SK-N-SH (cell line): ENCODE data around the gene COL4A2. TPM values are rescaled to one million over a fixed set of nuclear protein-coding genes. Genes with fewer than 3 reads are reported as not detected.

Experiments
- CTCF ChIA-PET: fragments of 300-600, 350-600 bp; formaldehyde crosslinking; extraction: SDS; loops from one replicate; lab custom pipeline; 2021; lab: Yijun Ruan, JAX
- POLR2A ChIA-PET: fragments of 350-600 bp; sonication (Branson Sonifier 250); formaldehyde crosslinking; extraction: SDS; loops from one replicate; lab custom pipeline; 2020; ENCODE audit warnings: antibody characterized with exemption, inconsistent platforms; lab: Yijun Ruan, JAX
- DNase-seq: peaks from one replicate; pipeline ENCODE4 v3.0.0; 2012
- H2AFZ ChIP-seq: fragments of 200-600 bp; sonication (generic); 2 replicates; pipeline ENCODE4 v1.8.1; 2016; ENCODE audit warnings: antibody characterized with exemption, mild to moderate bottlenecking, low read depth
- H3F3A ChIP-seq: fragments of 200-600 bp; sonication (generic); replicated peaks from 2 replicates; pipeline ENCODE3; 2016; ENCODE audit warnings: antibody characterized with exemption, mild to moderate bottlenecking; ENCODE audit not compliant: insufficient read depth
- H3K27ac ChIP-seq, 2 experiments: fragments of 200-500 bp in 1 of 2; fragments of 200-600 bp in 1 of 2; sonication (Bioruptor generic) in 1 of 2; sonication (generic), shearing (Covaris generic) in 1 of 2; 2 replicates each; pipeline versions ENCODE4 v1.5.1 to v1.6.1; 2014 to 2016; ENCODE audit warnings: low read depth in 2 of 2, inconsistent platforms in 1 of 2, low read length in 1 of 2, mild to moderate bottlenecking in 1 of 2, mixed read lengths in 1 of 2
- H3K27me3 ChIP-seq: fragments of 200-600 bp; sonication (generic), shearing (Covaris generic); 2 replicates; pipeline ENCODE4 v1.6.1; 2016; ENCODE audit warnings: mixed run types; ENCODE audit not compliant: insufficient read depth
- H3K36me3 ChIP-seq, 2 experiments: fragments of 200-500 bp in 1 of 2; fragments of 200-600 bp in 1 of 2; sonication (Bioruptor generic) in 1 of 2; sonication (generic) in 1 of 2; replicated peaks in 1 of 2; 2 replicates each; pipeline versions ENCODE3 to v1.5.1; 2014 to 2016; ENCODE audit warnings: low read length in 1 of 2, mild to moderate bottlenecking in 1 of 2; ENCODE audit not compliant: insufficient read depth in 2 of 2, control insufficient read depth in 1 of 2
- H3K4me1 ChIP-seq, 2 experiments: fragments of 200-500 bp in 1 of 2; fragments of 200-600 bp in 1 of 2; sonication (Bioruptor generic) in 1 of 2; sonication (generic), shearing (Covaris generic) in 1 of 2; 2 replicates each; pipeline versions ENCODE4 v1.5.1 to v1.6.1; 2014 to 2016; ENCODE audit warnings: low read depth in 1 of 2, low read length in 1 of 2, mixed run types in 1 of 2; ENCODE audit not compliant: insufficient read depth in 2 of 2, control insufficient read depth in 1 of 2
- H3K4me2 ChIP-seq: fragments of 200-600 bp; sonication (generic), shearing (Covaris generic); 2 replicates; pipeline ENCODE4 v1.6.1; 2017; ENCODE audit warnings: mixed run types
- H3K4me3 ChIP-seq, 2 experiments: fragments of 200-500 bp in 1 of 2; fragments of 200-600 bp in 1 of 2; sonication (Bioruptor generic) in 1 of 2; sonication (generic), shearing (Covaris generic) in 1 of 2; 2 replicates each; pipeline versions ENCODE4 v1.5.1 to v1.8.1; 2014 to 2016; ENCODE audit warnings: low read depth in 2 of 2, inconsistent platforms in 1 of 2, low read length in 1 of 2, mild to moderate bottlenecking in 1 of 2, mixed read lengths in 1 of 2, moderate library complexity in 1 of 2
- H3K79me2 ChIP-seq: fragments of 200-600 bp; sonication (generic); 2 replicates; pipeline ENCODE4 v1.8.1; 2017; ENCODE audit warnings: mild to moderate bottlenecking; ENCODE audit not compliant: insufficient read depth
- H3K9ac ChIP-seq: fragments of 200-600 bp; sonication (generic); 2 replicates; pipeline ENCODE4 v1.6.1; 2017; ENCODE audit warnings: mixed run types
- H3K9me2 ChIP-seq: fragments of 200-600 bp; sonication (generic); 2 replicates; pipeline ENCODE4 v1.6.1; 2017; ENCODE audit warnings: mixed run types
- H3K9me3 ChIP-seq: fragments of 200-600 bp; sonication (generic); 2 replicates; pipeline ENCODE4 v1.6.1; 2017; ENCODE audit warnings: mixed run types, mild to moderate bottlenecking, moderate library complexity
- H4K20me1 ChIP-seq: fragments of 200-600 bp; sonication (generic); 2 replicates; pipeline ENCODE4 v1.6.1; 2017; ENCODE audit warnings: mild to moderate bottlenecking, mixed run types; ENCODE audit not compliant: insufficient read depth
- CTCF ChIP-seq: fragments of 200-600 bp; sonication (generic); IDR thresholded peaks from 2 replicates; pipeline ENCODE4 v1.6.1; 2017; ENCODE audit warnings: antibody characterized with exemption, mild to moderate bottlenecking, moderate library complexity
- FOSL2 ChIP-seq: IDR thresholded peaks from 2 replicates; pipeline ENCODE4 v1.4.0; 2012; ENCODE audit warnings: low read depth, mild to moderate bottlenecking, moderate library complexity, borderline replicate concordance
- FOXJ3 ChIP-seq: sonication (generic); formaldehyde crosslinking; IDR thresholded peaks from 2 replicates; pipeline ENCODE4 v1.5.1; 2020; ENCODE audit warnings: mild to moderate bottlenecking, missing genetic modification reagents
- GABPA ChIP-seq: IDR thresholded peaks from 2 replicates; pipeline ENCODE4 v1.4.0; 2012; ENCODE audit warnings: low read depth, mild to moderate bottlenecking
- GATA2 ChIP-seq: sonication (generic); formaldehyde crosslinking; IDR thresholded peaks from 2 replicates; pipeline ENCODE4 v1.5.0; 2020; ENCODE audit warnings: mild to moderate bottlenecking, missing genetic modification reagents
- JUND ChIP-seq: IDR thresholded peaks from 2 replicates; pipeline ENCODE4 v1.4.0; 2012
- PBX3 ChIP-seq: IDR thresholded peaks from 2 replicates; pipeline ENCODE4; 2012
- RFX5 ChIP-seq: IDR thresholded peaks from 2 replicates; pipeline ENCODE4 v1.6.1; 2012; ENCODE audit warnings: mild to moderate bottlenecking, improper control_type of control experiment, low read length
- RXRA ChIP-seq: IDR thresholded peaks from 2 replicates; pipeline ENCODE4 v1.4.0; 2012; ENCODE audit warnings: low read depth, mild to moderate bottlenecking, borderline replicate concordance
- TCF12 ChIP-seq: IDR thresholded peaks from 2 replicates; pipeline ENCODE4 v1.4.0; 2012
- USF2 ChIP-seq: fragments of 150-350 bp; IDR thresholded peaks from 2 replicates; pipeline ENCODE4 v1.6.1; 2017; ENCODE audit warnings: antibody characterized with exemption, low read length, low read depth, borderline replicate concordance
- YY1 ChIP-seq: IDR thresholded peaks from 2 replicates; pipeline ENCODE4 v1.4.0; 2012; ENCODE audit warnings: low read depth, mild to moderate bottlenecking
- WGBS: methylation state at CpG from one replicate; pipeline ENCODE4 v1.1.6; 2017; ENCODE audit warnings: low lambda C conversion rate; 5-methylcytosine and 5-hydroxymethylcytosine counted together
- polyA plus RNA-seq, 3 experiments: library from polyadenylated mRNA; depleted of rRNA; stranded (reverse); fragments of >200 nt; gene quantifications; 2 replicates each; pipeline ENCODE4 v1.2.3, GENCODE V29; 2012
- TF ChIP-seq, protein P1 (sequence below): IDR thresholded peaks from 2 replicates; pipeline ENCODE4 v1.4.0; 2012; ENCODE audit warnings: low read depth, borderline replicate concordance
- TF ChIP-seq, protein P2 (sequence below): IDR thresholded peaks from 2 replicates; pipeline ENCODE4 v1.6.1; 2012; ENCODE audit warnings: mild to moderate bottlenecking, low read depth, low read length, moderate library complexity

Gene COL4A2
- polyA plus RNA-seq, 1 of the 3 experiments (the other 2 are of a cell fraction): 137 TPM

- ChIA-PET CTCF (interaction anchor here (0.8 to 2.0 kb wide), 5 partner anchors 10 to 46 kb away, joined by 3 to 7 read pairs (median 3); no protein-coding TSS in a partner anchor), POLR2A (interaction anchor here (1.0 kb wide), 1 partner anchor 58 kb away, joined by 3 read pairs; no protein-coding TSS in a partner anchor)
- Histone ChIP-seq H3K27ac (peak overlapping the region in 1 of 2 experiments; percentile 50; a peak in 2 of 4 replicates), H3K4me1 (peaks cover 23 to 71% of the 10 kb centered on the region in 2 experiments; a peak in 3 of 4 replicates), H3K27me3 (no peaks in the 10 kb centered on the region), H3K79me2 (peaks cover 90% of the 10 kb centered on the region), H3F3A (peaks cover 37% of the 10 kb centered on the region), H3K9me3 (no peaks in the 10 kb centered on the region), H3K4me3 (no peak overlapping the region), H3K9me2 (no peaks in the 10 kb centered on the region), H3K9ac (no peak overlapping the region), H3K4me2 (no peak overlapping the region; the same call in 1 of the 2 replicates), H2AFZ (no peak overlapping the region), H4K20me1 (no peaks in the 10 kb centered on the region), H3K36me3 (peaks cover 0 to 6% of the 10 kb centered on the region in 2 experiments)
- DNase-seq: no peak
- TF ChIP-seq FOSL2 (peak; percentile 42; the same call in 1 of the 2 replicates), YY1 (peak; percentile 62; the same call in 1 of the 2 replicates), USF2 (no peak), FOXJ3 (CRISPR knock-in tag) (no peak), TCF12 (peak; percentile 50), CTCF (peak; percentile 35; the same call in 1 of the 2 replicates), GABPA (no peak), PBX3 (0 out of 2 replicates have a peak, but pooled peaks have one; percentile 6), JUND (peak; percentile 15; the same call in 1 of the 2 replicates), RFX5 (no peak), RXRA (0 out of 2 replicates have a peak, but pooled peaks have one; percentile 11), GATA2 (CRISPR knock-in tag) (no peak)
- TF ChIP-seq, protein P1, sequence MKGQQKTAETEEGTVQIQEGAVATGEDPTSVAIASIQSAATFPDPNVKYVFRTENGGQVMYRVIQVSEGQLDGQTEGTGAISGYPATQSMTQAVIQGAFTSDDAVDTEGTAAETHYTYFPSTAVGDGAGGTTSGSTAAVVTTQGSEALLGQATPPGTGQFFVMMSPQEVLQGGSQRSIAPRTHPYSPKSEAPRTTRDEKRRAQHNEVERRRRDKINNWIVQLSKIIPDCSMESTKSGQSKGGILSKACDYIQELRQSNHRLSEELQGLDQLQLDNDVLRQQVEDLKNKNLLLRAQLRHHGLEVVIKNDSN: no peak
- TF ChIP-seq, protein P2, sequence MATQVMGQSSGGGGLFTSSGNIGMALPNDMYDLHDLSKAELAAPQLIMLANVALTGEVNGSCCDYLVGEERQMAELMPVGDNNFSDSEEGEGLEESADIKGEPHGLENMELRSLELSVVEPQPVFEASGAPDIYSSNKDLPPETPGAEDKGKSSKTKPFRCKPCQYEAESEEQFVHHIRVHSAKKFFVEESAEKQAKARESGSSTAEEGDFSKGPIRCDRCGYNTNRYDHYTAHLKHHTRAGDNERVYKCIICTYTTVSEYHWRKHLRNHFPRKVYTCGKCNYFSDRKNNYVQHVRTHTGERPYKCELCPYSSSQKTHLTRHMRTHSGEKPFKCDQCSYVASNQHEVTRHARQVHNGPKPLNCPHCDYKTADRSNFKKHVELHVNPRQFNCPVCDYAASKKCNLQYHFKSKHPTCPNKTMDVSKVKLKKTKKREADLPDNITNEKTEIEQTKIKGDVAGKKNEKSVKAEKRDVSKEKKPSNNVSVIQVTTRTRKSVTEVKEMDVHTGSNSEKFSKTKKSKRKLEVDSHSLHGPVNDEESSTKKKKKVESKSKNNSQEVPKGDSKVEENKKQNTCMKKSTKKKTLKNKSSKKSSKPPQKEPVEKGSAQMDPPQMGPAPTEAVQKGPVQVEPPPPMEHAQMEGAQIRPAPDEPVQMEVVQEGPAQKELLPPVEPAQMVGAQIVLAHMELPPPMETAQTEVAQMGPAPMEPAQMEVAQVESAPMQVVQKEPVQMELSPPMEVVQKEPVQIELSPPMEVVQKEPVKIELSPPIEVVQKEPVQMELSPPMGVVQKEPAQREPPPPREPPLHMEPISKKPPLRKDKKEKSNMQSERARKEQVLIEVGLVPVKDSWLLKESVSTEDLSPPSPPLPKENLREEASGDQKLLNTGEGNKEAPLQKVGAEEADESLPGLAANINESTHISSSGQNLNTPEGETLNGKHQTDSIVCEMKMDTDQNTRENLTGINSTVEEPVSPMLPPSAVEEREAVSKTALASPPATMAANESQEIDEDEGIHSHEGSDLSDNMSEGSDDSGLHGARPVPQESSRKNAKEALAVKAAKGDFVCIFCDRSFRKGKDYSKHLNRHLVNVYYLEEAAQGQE: peak; percentile 41; the same call in 1 of the 2 replicates
- 79% methylated on average over 5 of the region's 8 CpGs for WGBS
These were observed 16.2 kb downstream of the COL4A2 start for GRCh38 chr13:110323172-110323891.
